HEK293T (cell line): ENCODE data around the gene STAG1.

Experiments
- CTCF ChIA-PET: fragments of 350-600 bp; formaldehyde crosslinking; extraction: SDS; loops from one replicate; lab custom pipeline; 2021; ENCODE audit warnings: antibody characterized with exemption, inconsistent platforms; lab: Yijun Ruan, JAX
- POLR2A ChIA-PET: fragments of 350-600 bp; formaldehyde crosslinking; extraction: SDS; loops from one replicate; lab custom pipeline; 2020; ENCODE audit warnings: antibody characterized with exemption, inconsistent platforms; lab: Yijun Ruan, JAX
- DNase-seq: peaks from one replicate; pipeline ENCODE4 v3.0.0; 2012; ENCODE audit warnings: mixed read lengths; ENCODE audit errors: extremely low spot score
- ARNT ChIP-seq: fragments of 450-650 bp; IDR thresholded peaks from 2 replicates; pipeline ENCODE4 v1.6.1; 2017; ENCODE audit warnings: mild to moderate bottlenecking
- BHLHE40 ChIP-seq: fragments of 450-650 bp; IDR thresholded peaks from 2 replicates; pipeline ENCODE4 v1.6.1; 2016; ENCODE audit warnings: mild to moderate bottlenecking, moderate library complexity, borderline replicate concordance
- CTBP1 ChIP-seq: fragments of 450-650 bp; IDR thresholded peaks from 2 replicates; pipeline ENCODE4 v1.6.1; 2016; ENCODE audit warnings: borderline replicate concordance
- ELF4 ChIP-seq: fragments of 450-650 bp; IDR thresholded peaks from 2 replicates; pipeline ENCODE4 v1.6.1; 2017; ENCODE audit warnings: antibody characterized with exemption
- FOXA1 ChIP-seq: fragments of 450-650 bp; IDR thresholded peaks from 2 replicates; pipeline ENCODE4 v1.6.1; 2016; ENCODE audit warnings: mild to moderate bottlenecking
- FOXK2 ChIP-seq: fragments of 450-650 bp; IDR thresholded peaks from 2 replicates; pipeline ENCODE4 v1.6.1; 2016; ENCODE audit warnings: mild to moderate bottlenecking
- FOXM1 ChIP-seq: fragments of 450-650 bp; IDR thresholded peaks from 2 replicates; pipeline ENCODE4 v1.6.1; 2017; ENCODE audit warnings: mild to moderate bottlenecking, borderline replicate concordance
- HDGF ChIP-seq: fragments of 450-650 bp; IDR thresholded peaks from 2 replicates; pipeline ENCODE4 v1.6.1; 2017; ENCODE audit warnings: antibody characterized with exemption, borderline replicate concordance
- L3MBTL2 ChIP-seq: fragments of 450-650 bp; conservative IDR thresholded peaks from 2 replicates; pipeline ENCODE4 v1.6.1; 2016; ENCODE audit warnings: mild to moderate bottlenecking
- LEF1 ChIP-seq: fragments of 450-650 bp; IDR thresholded peaks from 2 replicates; pipeline ENCODE4 v1.6.1; 2017; ENCODE audit warnings: mild to moderate bottlenecking, borderline replicate concordance
- NFRKB ChIP-seq: fragments of 450-650 bp; IDR thresholded peaks from 2 replicates; pipeline ENCODE4 v1.6.1; 2016; ENCODE audit warnings: mild to moderate bottlenecking, moderate library complexity
- SP1 ChIP-seq: fragments of 450-650 bp; IDR thresholded peaks from 2 replicates; pipeline ENCODE4 v1.6.1; 2017
- SUZ12 ChIP-seq: fragments of 450-650 bp; IDR thresholded peaks from 2 replicates; pipeline ENCODE4 v1.6.1; 2016; ENCODE audit warnings: mild to moderate bottlenecking
- TARDBP ChIP-seq: fragments of 450-650 bp; IDR thresholded peaks from 2 replicates; pipeline ENCODE4 v1.6.1; 2016
- ZNF384 ChIP-seq: fragments of 450-650 bp; IDR thresholded peaks from 2 replicates; pipeline ENCODE4 v1.6.1; 2016
- TF ChIP-seq, protein P1 (sequence below): fragments of 450-650 bp; IDR thresholded peaks from 2 replicates; pipeline ENCODE4 v1.6.1; 2016

STAG1 gene

DNA sequence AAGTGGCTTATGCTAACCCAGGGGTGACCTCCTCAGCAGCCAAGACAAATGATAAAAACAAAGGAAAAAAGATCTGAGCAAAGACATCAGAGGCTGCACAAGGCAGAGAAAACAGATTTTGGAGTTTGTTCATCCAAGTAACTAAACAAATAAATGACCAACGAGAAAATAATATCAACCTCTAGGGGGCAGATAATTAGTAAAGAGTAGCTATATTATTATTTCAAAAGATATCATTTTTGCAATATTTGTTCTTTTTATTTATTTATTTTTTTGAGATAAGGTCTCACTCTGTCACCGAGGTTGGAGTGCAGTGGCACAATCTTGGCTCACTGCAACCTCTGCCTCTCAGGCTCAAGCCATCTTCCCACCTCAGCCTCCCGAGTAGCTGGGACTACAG is 400.3 kb downstream of the STAG1 start:
- no peak for DNase-seq
- no peak for TF ChIP-seq FOXA1
- TF ChIP-seq SUZ12: no peak
- no peak for TF ChIP-seq TARDBP
- TF ChIP-seq, protein P1, sequence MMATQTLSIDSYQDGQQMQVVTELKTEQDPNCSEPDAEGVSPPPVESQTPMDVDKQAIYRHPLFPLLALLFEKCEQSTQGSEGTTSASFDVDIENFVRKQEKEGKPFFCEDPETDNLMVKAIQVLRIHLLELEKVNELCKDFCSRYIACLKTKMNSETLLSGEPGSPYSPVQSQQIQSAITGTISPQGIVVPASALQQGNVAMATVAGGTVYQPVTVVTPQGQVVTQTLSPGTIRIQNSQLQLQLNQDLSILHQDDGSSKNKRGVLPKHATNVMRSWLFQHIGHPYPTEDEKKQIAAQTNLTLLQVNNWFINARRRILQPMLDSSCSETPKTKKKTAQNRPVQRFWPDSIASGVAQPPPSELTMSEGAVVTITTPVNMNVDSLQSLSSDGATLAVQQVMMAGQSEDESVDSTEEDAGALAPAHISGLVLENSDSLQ: no peak
- no peak for TF ChIP-seq ELF4
- TF ChIP-seq SP1: no peak
- no peak for TF ChIP-seq NFRKB
- no peak for TF ChIP-seq ZNF384
- TF ChIP-seq HDGF: no peak
- no peak for TF ChIP-seq CTBP1
- ChIA-PET POLR2A (no interaction called here), CTCF (interaction anchor here (1.2 kb wide), 1 partner anchor 15 kb away, joined by 5 read pairs; no protein-coding TSS in a partner anchor)

- ChIA-PET CTCF (interaction anchor here (0.6 to 1.2 kb wide), 3 partner anchors 15 to 378 kb away, joined by 3 to 5 read pairs (median 3); no protein-coding TSS in a partner anchor), POLR2A (no interaction called here)
- TF ChIP-seq FOXK2 (no peak), L3MBTL2 (no peak), LEF1 (no peak), FOXA1 (no peak), ELF4 (no peak), SP1 (no peak), SUZ12 (no peak), BHLHE40 (no peak), CTBP1 (no peak), TARDBP (no peak), FOXM1 (no peak), NFRKB (no peak), ARNT (no peak), HDGF (no peak)
- TF ChIP-seq, protein P1: no peak
- DNase-seq: no peak
Measured at GRCh38 chr3:136351351-136351750, 400.8 kb downstream of the STAG1 start.

DNA sequence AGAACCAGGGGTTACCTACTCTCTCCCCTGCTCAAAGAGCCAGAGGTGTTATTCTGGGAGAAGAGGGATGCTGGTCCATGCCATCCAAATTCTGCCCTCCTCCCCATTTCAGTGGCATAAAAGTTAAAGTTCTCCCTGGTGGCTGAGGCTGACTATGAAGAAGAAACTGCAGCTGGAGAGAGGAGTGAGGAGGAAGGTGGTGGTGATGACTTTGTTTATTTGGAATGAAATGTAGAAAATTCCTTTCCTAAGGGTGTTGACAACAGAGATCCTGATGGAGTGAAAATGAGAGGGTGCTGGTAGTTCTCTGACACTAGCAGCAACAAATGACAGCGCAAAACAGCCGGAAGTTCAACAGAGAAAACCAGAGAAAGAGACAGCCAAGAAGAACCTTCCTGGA is 401.6 kb downstream of the STAG1 start:
- DNase-seq: no peak
- TF ChIP-seq FOXM1 (no peak), HDGF (no peak), ELF4 (no peak), FOXK2 (no peak), LEF1 (no peak), NFRKB (no peak), CTBP1 (no peak), TARDBP (no peak), SUZ12 (no peak), BHLHE40 (no peak), L3MBTL2 (no peak), ARNT (no peak), SP1 (no peak), ZNF384 (no peak), FOXA1 (no peak)
- TF ChIP-seq, protein P1: no peak
- ChIA-PET POLR2A (no interaction called here), CTCF (no interaction called here)

GRCh38 chr3:136350132-136350531 is 402.0 kb downstream of the STAG1 start:
- CTCF ChIA-PET: no interaction called here
- DNase-seq: no peak

GRCh38 chr3:136346486-136346885 is 405.7 kb downstream of the STAG1 start:
- POLR2A ChIA-PET: no interaction called here
- CTCF ChIA-PET: interaction anchor here (0.7 kb wide), 1 partner anchor 59 kb away, joined by 4 read pairs; no protein-coding TSS in a partner anchor

More at GRCh38 chr3:136350132-136350531, 402.0 kb downstream of the STAG1 start:
- no peak for TF ChIP-seq SUZ12
- no peak for TF ChIP-seq FOXA1
- no peak for TF ChIP-seq TARDBP
- TF ChIP-seq HDGF: no peak
- TF ChIP-seq FOXK2: no peak
- TF ChIP-seq NFRKB: no peak
- TF ChIP-seq CTBP1: no peak
- no peak for TF ChIP-seq ARNT
- TF ChIP-seq FOXM1: no peak
- no peak for TF ChIP-seq BHLHE40
- no peak for TF ChIP-seq LEF1
- no peak for TF ChIP-seq ELF4
- TF ChIP-seq, protein P1: no peak
- no peak for TF ChIP-seq ZNF384
- no peak for TF ChIP-seq SP1
- no peak for TF ChIP-seq L3MBTL2
- POLR2A ChIA-PET: no interaction called here

More at GRCh38 chr3:136346486-136346885, 405.7 kb downstream of the STAG1 start:
- DNase-seq: no peak
- TF ChIP-seq CTBP1: no peak
- TF ChIP-seq NFRKB: no peak
- no peak for TF ChIP-seq SP1
- TF ChIP-seq ELF4: no peak
